Measurements from ENCODE around the gene RPS14.

DNA sequence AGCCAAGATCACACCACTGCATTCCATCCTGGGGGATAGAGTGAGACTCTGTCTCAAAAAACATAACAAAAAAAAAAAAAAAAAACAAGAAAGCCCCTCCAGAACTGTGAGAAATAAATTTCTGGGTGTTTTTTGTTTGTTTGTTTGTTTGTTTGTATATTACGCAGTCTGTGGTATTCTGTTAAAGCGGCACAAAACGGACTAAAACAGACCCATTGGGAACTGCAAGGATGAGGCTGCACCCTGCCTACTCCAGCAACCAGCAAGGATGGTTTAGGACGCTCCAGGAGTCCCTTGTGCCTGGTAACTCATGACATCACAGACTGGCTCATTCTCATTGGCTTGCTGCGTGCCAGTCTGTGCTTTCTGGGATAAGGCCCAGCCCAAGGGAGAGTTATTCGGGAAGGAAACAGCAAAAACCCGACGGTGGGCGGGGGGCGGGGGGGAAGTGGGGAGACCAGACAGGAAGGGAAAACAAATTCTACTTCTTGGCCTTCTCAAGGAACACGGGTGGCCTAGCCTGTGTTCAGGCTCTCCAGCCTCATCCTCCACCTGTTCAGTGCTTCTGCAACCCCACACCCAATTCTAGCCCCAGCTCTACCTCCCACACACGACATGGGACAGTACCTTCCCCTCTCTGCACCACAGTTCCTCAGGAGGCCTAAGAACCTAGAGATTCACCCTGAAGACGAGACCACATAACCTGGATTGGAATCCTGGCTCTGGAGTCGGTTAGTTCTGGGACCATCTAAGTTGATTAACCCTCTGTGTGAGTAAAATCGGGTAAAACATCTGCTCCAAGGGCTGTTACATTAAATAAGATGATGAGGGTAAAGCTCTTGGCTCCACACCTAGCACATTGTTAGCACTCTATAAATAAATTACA is 39.7 kb downstream of the RPS14 start:
- TF ChIP-seq, protein P1, sequence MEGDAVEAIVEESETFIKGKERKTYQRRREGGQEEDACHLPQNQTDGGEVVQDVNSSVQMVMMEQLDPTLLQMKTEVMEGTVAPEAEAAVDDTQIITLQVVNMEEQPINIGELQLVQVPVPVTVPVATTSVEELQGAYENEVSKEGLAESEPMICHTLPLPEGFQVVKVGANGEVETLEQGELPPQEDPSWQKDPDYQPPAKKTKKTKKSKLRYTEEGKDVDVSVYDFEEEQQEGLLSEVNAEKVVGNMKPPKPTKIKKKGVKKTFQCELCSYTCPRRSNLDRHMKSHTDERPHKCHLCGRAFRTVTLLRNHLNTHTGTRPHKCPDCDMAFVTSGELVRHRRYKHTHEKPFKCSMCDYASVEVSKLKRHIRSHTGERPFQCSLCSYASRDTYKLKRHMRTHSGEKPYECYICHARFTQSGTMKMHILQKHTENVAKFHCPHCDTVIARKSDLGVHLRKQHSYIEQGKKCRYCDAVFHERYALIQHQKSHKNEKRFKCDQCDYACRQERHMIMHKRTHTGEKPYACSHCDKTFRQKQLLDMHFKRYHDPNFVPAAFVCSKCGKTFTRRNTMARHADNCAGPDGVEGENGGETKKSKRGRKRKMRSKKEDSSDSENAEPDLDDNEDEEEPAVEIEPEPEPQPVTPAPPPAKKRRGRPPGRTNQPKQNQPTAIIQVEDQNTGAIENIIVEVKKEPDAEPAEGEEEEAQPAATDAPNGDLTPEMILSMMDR (IDR thresholded peaks at IDR 0.05) = no peak
- TF ChIP-seq POLR2A (IDR thresholded peaks at IDR 0.05) = no peak
